ENCODE measurements around the gene REM2.
A peak's percentile ranks its signal among the peaks of the same experiment; 100 is the strongest.
"Not testable (repeated sequence)": the region's sequence is repeated elsewhere in the genome, so short reads cannot be mapped to it uniquely, and the experiment has no call there.

Gene REM2

DNA sequence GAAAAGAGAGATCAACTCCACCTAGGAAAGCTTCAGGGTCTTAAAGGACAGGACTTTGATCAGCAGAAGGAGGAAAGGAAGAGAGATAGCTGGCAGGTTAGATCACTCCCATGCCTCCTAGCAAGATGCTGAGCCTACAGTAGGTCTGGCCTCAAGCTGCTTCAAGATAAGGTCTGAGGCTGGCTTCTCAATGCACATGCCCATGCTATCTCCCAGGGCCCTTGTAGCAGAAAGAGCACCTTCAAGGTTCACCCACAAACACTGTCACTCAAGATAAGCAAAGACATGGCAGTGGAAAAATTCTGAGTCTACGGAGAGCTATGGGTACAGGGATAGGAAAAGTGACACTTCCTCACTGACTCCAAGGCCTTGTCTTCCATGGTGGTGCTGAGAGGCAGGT, 14.3 kb downstream of the REM2 start:
- no peak for DNase-seq (ENCODE audit: low spot score)

DNA sequence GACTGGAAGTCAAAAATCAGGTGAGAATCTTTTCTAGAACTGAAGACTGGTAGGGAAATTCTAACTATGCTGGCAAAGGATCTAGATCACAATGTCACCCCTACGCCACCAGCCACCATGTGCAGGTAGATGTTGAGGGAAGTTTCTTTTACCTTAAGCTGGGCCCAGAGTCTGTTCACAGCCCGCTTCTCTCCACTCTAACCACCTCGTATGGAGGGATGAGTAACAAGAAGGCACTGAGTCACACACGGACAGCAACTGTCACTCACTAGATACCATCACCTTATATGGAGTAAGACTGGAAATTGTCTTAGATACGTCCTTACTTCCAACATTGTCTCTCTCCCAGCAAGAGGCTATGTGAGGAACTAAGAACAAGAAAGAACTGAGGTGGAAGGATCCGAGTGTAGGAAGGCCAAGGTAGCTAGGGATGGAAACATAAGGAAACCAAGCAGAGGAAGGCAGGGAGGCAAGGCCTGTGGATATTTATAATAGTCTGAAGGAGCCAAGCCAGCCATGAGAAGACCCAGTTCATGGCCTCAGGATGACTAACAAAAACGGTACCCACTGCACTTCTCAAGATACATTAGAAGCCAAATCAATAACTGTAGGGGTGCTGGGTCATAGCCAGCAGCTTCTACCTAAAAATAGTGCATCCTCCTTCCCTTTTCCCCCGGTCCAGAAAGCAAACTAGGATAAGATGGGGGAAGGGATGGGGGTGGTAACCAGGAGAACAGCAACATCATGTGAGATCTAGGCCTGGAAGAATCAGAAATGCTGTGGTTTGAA, 15.5 kb downstream of the REM2 start:
- no peak for DNase-seq (ENCODE audit: low spot score)

DNA sequence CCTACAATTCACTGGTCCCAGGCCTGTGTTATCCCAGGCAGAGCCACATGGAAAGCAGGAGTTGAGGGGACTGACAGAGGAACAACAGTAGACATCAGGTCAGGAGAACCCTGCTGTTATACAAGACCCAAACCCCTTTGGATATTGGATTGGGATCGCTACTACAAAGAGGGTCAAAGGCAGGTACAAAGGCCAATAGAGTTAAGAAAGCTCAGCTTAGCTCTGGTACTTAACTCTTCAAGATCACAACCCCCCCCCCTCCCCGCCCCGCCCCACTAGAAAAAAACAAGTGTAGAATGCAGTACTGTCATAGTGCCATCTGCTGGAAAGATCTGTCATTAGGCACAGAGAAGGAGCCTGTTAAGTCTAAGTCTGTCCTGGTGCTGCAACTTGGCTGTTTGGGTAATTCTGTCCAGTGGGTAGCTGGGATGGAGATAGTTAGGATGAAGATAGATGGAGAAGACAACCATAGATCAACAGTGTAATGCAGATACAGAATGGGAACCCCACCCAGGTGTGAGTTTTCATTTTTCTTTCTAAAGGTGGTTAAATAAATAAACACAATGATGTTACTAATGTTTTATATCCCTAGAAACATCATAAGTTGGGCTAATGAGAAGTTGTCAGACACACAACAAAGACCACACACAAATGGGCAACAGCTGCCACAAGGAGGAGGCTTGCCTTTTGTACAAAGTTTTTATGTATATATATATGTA, 17.2 kb downstream of the REM2 start:
- peak; percentile 38 for DNase-seq (ENCODE audit: low spot score)

DNA sequence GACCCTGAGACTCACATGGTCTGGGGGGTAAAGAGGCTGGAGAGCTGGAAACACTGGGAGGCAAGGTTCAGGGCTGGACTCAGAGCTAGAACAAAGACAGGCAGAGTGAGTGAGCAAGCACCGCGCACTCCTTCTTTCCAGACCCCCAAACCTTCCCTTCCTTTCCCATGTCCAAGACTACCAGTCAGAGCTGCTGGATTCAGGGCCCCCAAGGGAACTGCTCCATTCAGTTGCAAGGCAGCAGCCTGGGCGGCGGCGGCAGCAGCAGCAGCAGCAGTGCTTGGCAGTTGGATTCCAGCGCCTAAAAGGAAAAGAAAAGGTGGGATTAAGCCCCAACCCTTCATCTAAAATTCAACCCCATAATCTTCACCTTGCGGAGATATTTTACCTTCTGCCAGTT, 18.8 kb downstream of the REM2 start:
- no peak for DNase-seq (ENCODE audit: low spot score)

DNA sequence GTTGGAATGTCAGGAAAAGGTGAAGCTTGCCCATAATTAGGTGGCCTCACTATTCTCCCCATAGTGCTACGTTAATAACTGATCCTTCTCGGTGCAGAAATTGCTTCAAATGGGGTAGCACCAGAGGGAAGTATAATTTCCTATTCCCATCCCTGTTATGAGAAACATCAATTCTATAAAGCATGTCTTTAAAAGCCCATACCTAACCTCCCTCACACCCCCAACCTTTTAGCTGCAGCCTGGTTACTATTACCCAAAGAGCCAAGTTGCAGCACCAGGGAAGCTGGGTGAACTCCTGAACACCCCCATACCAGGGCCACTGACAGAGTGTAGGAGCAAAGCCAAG, 20.7 kb downstream of the REM2 start:
- no peak for DNase-seq (ENCODE audit: low spot score)

DNA sequence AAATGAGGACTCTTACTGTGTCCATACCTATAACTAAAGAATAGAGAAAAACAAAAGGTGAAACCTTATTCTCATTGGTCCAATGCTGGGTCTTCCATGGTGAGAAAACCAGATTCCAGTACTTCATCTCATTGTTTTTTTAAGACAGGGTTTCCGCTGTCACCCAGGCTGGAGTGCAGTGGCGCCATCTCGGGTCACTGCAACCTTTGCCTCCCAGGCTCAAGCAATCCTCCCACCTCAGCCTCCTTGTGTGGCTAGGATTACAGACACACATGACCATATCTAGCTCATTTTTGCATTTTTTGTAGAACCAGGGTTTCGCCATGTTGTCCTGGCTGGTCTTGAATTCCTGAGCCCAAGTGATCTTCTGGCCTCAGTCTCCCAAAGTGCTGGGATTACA, 22.6 kb downstream of the REM2 start:
- no peak for DNase-seq (ENCODE audit: low spot score)

DNA sequence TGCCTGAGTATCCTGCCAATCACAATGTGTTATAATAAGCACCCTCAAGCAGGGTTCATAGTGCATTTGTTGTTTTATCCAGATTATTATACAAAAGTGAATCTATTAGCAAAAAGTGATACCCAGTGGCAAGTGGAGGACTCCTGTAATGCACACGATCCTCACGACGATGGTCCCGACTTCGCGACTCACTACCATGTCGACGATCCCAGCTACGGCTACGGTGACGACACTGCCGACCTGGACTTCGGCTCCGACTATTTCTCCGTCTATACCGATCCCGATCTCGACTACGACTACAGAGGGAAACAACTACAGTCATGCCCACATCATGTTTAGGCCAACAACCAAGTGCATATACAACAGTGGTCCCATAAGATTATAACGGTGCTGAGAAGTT, 23.1 kb downstream of the REM2 start:
- no peak for DNase-seq (ENCODE audit: low spot score)

DNA sequence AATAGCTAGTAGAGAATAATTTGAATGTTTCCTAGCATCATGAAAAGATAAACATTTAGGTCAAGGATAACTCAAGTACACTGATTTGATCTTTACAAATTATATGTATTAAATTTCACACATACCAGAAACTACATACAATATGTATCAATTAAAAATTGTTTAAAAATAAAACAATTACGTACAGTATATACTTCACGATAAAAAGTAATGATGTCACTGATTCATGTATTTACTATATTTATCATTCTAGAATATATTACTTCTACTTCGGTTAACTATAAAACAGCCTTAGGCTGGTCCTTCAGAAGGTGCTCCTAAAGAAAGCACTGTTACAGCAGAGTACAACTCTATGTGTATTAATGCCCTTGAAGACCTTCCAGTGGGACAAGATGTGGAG, 24.4 kb downstream of the REM2 start:
- no peak for DNase-seq (ENCODE audit: low spot score)

DNA sequence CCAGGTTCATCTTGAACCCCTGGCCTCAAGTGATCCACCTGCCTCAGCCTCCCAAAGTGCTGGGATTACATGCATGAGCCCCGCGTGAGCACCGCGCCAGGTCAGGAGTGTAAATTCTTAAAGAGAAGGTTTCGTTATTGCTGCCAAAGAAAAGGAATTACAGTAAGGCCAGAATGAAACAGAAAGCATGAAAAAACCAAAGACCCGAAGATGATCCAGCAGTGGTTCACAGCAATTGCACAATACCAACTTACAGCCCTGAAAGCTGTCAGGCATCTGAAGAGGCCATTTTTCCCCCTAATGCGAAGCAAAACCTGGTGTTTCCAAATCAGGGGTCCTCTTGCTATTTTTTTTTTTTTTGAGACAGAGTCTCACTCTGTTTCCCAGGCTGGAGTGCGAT, 25.6 kb downstream of the REM2 start:
- DNase-seq (ENCODE audit: low spot score), result no peak

DNA sequence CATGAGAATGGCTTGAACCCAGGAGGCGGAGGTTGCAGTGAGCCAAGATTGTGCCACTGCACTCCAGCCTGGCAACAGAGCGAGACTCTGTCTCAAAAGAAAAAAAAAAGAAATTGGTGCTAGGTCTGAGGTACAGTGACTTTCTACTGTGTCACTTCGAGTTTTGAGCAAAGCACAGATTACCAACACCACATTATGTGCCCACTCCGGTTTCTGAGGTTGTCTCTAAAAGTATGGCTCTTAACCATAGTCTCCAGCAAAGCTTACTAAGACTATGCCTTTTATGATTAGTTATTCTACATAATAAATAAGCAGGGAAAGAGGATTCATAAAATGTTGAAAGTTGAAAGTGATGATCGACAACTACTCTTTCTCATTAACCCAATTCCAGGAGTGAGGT, 27.9 kb downstream of the REM2 start:
- no peak for DNase-seq (ENCODE audit: low spot score)

DNA sequence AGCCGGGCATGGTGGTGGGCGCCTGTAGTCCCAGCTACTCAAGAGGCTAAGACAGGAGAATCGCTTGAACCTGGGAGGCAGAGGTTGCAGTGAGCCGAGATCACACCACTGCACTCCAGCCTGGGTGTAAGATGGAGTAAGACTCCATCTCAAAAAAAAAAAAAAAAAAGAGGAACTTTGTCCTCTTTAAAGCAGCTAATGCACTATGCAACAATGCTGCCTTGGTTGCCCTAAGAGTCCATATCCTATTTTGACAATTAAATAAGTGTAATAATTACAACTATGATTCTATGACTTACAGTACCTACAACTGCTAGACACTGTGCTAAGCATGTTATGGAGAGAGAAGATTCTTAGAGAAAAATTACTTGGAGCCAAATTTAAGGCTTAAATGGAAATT, 31.8 kb downstream of the REM2 start:
- DNase-seq (ENCODE audit: low spot score), result not testable (repeated sequence)

DNA sequence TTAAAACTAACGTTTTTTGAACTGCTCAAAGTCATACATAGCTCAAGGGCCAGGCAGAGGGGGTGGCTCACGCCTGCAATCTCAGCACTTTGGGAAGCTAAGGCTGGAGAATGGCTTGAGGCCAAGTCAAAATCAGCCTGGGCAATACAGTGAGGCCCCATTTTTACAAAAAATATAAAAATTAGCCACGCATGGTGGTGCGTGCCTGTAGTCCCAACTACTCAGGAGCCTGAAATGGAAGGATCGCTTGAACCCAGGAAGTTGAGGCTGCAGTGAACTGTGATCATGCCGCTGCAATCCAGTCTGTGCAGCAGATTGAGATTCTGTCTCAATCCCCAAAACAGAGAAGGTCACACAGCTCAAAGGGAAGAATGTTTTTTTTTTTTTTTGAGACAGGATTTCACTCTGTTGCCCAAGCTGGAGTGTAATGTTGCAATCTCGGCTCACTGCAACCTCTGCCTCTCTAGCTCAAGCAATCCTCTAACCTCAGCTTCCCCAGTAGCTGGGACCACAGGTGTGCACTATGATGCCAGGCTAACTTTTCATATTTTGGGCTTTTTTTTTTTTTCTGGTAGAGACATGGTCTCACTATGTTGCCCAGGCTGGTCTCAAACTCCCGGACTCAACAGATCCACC, 33.0 kb downstream of the REM2 start:
- no peak for DNase-seq (ENCODE audit: low spot score)

DNA sequence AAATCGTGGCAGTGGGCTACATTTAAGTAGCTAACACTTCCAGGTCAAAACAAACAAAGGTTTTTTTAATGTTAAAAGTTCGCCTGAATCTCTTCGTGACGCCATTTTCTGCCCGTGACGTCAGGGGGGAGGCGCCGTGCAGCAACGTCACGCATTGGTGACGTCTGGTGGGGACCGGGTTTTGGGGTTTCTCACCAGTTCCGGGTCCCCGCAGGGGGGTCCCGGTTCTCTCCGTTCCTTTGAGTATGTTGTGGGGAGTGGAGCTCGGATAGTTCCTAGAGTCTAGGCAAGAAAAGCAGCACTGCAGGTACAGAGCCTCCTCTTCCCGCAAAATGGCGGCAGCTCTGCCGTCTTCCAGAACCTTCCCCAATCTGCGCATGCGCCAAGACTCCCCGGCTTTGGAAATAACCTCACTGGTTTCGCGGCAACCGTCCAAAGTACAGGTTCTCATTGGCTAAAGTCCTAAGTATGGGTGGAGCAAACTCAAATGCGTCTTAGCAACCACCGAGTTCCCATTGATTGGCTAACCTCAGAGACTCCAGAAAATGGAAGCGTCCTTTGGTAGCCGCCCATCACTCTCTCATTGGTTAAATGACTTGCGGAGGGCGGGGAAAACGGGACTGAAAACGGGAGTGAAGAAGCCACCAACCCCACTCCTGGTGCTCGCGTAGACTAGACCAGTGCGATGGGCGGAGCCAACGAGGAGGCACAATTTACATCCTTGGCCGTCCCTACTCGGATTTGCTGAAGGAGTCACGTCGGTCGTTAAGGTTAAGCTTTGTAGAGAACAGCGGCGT, 36.0 kb downstream of the REM2 start, which contains the start of gene RBM23:
Gene RBM23 (minus strand): TSS at position 346 of the 797 bp plus-strand sequence.
- peak; percentile 100 for DNase-seq (ENCODE audit: low spot score)

DNA sequence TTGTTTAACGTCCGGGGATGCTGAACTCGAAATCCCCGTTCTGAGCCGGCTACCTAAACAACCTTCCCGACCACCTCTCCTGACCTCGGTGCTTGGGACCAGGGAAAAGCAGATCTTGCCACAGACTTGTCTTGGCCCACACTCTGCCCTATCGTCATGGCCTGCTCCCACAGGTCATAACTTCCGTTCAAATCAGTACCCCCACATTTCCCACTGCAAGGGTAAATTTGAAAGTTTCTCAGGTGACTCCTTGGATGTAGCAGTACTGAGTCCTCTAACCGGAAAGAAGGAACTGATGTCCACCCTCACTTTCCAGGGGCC, 36.5 kb downstream of the REM2 start:
- DNase-seq (ENCODE audit: low spot score), result no peak

DNA sequence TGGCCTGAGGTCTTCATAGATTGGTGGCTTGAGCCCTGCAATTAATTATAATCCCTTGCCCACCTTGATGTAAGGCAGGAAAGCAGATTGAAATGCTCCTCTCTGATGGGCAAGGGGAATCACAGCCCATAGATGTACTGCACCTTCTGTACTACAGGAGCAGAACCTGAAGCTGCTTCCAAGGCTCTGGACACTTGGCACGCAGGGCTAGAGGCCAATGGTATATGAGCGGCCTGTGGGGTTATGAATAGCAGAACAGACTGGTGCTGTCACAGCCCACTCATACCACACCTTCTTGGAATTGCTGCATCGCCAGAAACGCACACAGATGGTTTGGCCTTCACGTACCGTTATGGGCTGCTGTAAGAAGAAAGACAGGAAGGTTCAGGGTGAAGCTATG, 37.7 kb downstream of the REM2 start:
- DNase-seq (ENCODE audit: low spot score), result no peak

DNA sequence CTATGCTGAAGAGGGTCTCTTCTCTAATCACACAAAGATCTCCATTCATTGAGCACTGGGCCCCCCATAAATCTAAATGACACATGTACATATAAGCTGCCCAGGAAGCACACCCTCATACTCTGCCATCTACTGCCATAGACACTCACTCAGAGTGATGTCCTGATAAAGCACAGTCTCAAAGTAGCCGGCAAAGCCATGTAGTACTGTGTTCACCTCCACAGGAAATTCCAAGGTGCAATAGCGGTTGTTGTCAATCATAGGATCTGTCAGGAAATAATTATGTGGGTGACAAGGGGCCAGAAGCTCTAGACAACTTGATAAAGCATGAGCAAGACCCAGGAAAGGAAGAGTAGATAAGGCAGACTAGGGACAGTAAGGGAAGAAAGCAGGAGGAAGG, 39.3 kb downstream of the REM2 start:
- no peak for DNase-seq (ENCODE audit: low spot score)

DNA sequence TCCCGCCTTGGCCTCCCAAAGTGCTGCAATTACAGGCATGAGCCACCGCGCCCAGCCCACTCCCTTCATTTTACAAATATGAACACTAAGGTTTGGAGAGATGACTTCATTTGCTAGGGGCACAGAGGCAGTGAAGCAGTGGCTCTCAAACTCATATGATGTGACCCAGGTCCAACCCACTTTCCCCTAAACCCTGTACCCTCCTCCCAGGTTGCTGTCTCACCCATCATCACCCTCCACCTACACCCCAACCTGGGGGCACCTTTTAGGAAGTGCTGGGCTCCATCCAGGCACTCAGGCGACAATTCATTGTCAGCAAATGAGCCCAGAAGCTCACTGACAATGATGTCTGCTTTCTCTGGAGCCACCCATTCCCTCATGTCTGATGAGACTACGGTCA, 40.7 kb downstream of the REM2 start:
- no peak for DNase-seq (ENCODE audit: low spot score)

DNA sequence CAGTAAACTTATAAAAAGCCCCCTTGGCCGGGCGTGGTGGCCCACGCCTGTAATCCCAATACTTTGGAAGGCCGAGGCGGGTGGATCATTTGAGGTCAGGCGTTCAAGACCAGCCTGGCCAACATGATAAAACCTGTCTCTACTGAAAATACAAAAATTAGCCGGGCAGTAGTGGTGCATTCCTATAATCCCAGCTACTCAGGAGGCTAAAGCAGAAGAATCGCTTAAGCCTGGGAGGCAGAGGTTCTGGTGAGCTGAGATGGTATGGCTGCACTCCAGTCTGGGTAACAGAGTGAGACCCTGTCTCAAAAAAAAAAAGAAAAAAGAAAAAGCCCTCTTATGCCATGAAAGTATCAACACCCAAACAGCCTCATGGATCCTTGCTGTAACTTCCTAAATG, 42.5 kb downstream of the REM2 start:
- DNase-seq (ENCODE audit: low spot score), result no peak

DNA sequence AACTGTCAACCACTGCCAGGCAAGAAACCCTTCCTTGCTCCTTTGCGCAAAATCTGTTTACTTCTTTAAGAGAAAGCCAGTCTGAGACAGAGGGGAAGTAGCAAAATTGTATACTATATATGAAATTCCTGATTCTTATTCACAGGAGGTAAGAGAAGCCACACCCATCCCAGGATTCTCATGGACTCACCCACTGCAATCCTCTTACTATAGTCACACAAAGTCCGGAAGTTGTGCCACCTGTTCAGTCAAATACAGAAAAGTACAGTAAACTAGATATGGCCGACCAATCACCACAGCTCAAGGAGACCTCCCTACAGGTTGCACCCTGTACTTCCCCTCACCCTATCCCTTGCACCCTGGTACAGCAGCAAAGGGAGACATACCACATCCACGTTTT, 43.3 kb downstream of the REM2 start:
- DNase-seq (ENCODE audit: low spot score), result peak; percentile 46

DNA sequence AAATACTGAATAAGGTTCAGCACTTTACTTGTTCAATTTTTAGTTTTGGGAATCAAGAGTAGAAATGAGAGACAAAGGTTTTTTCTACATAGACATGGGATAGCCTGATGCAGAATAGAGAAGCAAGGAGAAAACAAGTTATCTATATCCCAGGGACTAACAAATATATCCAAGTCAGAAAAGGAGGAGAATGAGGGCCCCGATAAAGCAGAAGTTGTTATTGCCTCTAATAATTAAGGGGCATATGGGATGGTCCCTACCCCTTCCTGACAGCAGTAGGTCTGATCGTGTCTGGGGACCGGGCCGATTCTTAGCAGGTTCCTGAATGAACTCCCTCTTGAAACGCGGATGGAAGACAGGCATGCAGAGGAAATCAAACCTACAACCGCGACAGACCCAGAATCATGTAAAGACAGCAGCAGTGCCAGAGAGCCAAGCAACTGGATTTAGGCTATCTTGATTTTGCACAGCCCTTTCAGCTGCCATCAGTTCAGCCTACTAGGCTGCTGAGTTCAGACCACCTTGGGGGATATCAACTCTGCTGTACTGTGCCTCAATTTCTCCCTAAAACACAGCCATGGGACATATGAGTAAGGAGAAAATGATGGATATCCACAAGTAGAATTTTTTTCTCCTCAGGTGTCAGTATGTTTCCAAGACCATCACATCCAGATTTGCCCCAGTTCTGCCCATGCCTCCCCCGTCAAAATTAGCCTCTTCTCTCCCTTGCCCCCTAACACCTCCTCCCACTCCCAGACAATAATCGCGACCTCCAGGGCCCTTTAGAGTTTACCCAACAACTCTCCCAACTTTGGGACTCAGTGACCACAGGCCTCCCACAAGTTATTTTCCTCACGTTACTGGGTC, 45.4 kb downstream of the REM2 start:
- no peak for DNase-seq (ENCODE audit: low spot score)

DNA sequence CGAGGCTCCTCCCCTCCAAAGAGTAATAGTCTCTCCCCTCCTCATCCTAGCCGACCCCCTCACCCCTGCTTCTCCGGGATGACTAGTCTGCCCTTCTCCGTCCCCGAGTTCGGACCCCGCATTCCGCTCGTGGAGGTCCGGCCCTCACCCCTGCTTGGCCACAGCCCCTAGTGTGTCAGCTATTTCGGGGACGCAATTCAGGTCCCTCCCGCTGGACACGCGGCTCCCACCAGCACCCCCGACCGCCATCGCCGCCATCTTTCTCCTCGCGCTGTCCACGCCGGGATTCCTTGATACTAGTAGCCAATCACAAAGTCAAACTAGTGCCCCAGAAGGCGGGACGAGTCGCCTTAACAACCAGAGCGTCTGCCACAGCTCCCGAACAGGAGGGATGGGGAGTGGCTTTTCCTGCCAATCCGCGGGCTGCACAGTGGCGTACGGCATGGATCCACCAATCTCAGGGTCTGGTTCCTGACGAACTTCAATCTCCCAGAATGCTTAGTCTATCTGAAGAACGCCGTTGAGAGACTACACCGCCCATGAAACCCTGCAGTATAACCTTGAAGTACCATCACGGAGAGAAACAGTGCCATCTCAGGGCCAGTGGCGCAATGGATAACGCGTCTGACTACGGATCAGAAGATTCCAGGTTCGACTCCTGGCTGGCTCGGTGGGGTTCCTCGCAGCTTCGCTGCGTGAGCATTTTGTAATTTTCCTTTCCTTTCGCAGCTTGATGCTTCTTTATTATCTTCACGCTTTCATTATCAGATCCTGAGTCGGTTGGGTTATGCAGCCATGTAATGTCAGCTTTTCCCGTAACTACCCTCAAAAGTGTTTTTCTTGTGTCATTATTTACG, 46.3 kb downstream of the REM2 start, which contains the start of gene PRMT5:
Gene PRMT5 (minus strand): TSS at position 273 of the 857 bp plus-strand sequence. CDS start 15 bp downstream, at position 258.
- peak; percentile 100 for DNase-seq (ENCODE audit: low spot score)
